Measurements from ENCODE around the gene ITFG1.

DNA sequence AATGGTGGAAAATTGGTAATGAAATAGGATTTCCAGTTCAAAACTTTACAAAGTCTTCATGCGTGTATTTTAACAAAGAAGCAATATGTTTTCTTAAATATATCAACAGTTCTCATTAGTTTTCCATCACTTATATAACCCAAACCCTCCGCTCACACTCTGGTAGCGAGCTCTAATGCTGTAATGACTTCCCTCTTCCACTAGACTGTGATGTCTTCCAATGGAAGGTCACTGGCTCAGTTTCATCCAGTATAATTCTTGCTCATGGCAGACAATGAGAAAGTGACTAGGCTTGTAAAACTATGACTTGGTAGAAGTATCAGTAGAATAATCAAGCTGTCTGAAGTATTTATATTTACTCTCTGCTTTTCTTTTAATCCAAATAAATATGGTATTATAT is 349.9 kb downstream of the ITFG1 start:
- TF ChIP-seq, protein P1, sequence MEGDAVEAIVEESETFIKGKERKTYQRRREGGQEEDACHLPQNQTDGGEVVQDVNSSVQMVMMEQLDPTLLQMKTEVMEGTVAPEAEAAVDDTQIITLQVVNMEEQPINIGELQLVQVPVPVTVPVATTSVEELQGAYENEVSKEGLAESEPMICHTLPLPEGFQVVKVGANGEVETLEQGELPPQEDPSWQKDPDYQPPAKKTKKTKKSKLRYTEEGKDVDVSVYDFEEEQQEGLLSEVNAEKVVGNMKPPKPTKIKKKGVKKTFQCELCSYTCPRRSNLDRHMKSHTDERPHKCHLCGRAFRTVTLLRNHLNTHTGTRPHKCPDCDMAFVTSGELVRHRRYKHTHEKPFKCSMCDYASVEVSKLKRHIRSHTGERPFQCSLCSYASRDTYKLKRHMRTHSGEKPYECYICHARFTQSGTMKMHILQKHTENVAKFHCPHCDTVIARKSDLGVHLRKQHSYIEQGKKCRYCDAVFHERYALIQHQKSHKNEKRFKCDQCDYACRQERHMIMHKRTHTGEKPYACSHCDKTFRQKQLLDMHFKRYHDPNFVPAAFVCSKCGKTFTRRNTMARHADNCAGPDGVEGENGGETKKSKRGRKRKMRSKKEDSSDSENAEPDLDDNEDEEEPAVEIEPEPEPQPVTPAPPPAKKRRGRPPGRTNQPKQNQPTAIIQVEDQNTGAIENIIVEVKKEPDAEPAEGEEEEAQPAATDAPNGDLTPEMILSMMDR (IDR thresholded peaks at IDR 0.05): no peak
- TF ChIP-seq POLR2A (IDR thresholded peaks at IDR 0.05): no peak
